K562 (cell line): Measurements from ENCODE around the gene ITPKA. TPM values are rescaled to one million over a fixed set of nuclear protein-coding genes. Genes with fewer than 3 reads are reported as not detected.
A peak's percentile ranks its signal among the peaks of the same experiment; 100 is the strongest.

Source experiments
- DMBX1 ChIP-seq: fragments of 250-450 bp; sonication (Bioruptor Pico); IDR thresholded peaks from 2 replicates; pipeline ENCODE4 v1.8.0; 2022; ENCODE audit warnings: inconsistent platforms, mild to moderate bottlenecking, moderate library complexity, borderline replicate concordance
- KLF6 ChIP-seq: fragments of 250-450 bp; sonication (Bioruptor Pico); IDR thresholded peaks from 2 replicates; pipeline ENCODE4 v1.4.0; 2020; ENCODE audit warnings: mild to moderate bottlenecking, moderate library complexity, borderline replicate concordance
- POLR3A ChIP-seq: IDR thresholded peaks from 2 replicates; pipeline ENCODE4 v1.6.1; 2011; ENCODE audit warnings: borderline replicate concordance, mild to moderate bottlenecking, moderate library complexity; ENCODE audit not compliant: insufficient read length, insufficient read depth; ENCODE audit errors: extremely low read depth
- ZNF318 ChIP-seq, 2 experiments: fragments of 450-650 bp; IDR thresholded peaks; 2 replicates each; pipeline ENCODE4 v1.6.1; 2016; ENCODE audit warnings: mild to moderate bottlenecking in 2 of 2, borderline replicate concordance in 1 of 2, low read depth in 1 of 2, moderate library complexity in 1 of 2
- polyA plus RNA-seq, 8 experiments: library from polyadenylated mRNA; depleted of rRNA in 4 of 8; stranded (reverse) in 5 of 8; unstranded in 3 of 8; fragments of >200 nt; fragmentation: Nextera tagmentation in 2 of 8; fragmentation: Illumina TruSeq in 1 of 8; extraction: Ambion mirVana in 2 of 8; extraction: Trizol in 1 of 8; gene quantifications; 2 replicates each; pipeline versions ENCODE4 v1.2.1 to v1.2.3, GENCODE V29; 2011 to 2014; ENCODE audit warnings: inconsistent platforms in 1 of 8, missing spikeins in 1 of 8
- total RNA-seq, 7 experiments: library from RNA; depleted of rRNA in 6 of 7; stranded (reverse); fragments of >200 nt in 6 of 7; fragmentation: Illumina TruSeq in 2 of 7; extraction: Trizol in 2 of 7; gene quantifications; 2 replicates each; pipeline versions ENCODE4 v1.2.1 to v1.2.3, GENCODE V29; 2011 to 2021; ENCODE audit warnings: low replicate concordance in 1 of 7
- TF ChIP-seq, protein P1 (sequence below): fragments of 450-650 bp; IDR thresholded peaks from 2 replicates; pipeline ENCODE4 v1.6.1; 2016; ENCODE audit warnings: mild to moderate bottlenecking, moderate library complexity

ITPKA gene
- total and polyA plus RNA-seq, 9 of the 15 experiments (the other 6 are each of a cell fraction or from before 2014, with no cell fraction given), result 0.14 to 68.4 (median 11.5) TPM

- TF ChIP-seq ZNF318 (IDR thresholded peaks at IDR 0.05; ENCODE audit: borderline replicate concordance in 1 of 2, low read depth in 1 of 2), result no peak
- peak; percentile 50; the same call in 1 of the 2 replicates for TF ChIP-seq DMBX1 (CRISPR knock-in tag)
- TF ChIP-seq KLF6, result 0 out of 2 replicates have a peak, but pooled peaks have one; percentile 33
- TF ChIP-seq, protein P1, sequence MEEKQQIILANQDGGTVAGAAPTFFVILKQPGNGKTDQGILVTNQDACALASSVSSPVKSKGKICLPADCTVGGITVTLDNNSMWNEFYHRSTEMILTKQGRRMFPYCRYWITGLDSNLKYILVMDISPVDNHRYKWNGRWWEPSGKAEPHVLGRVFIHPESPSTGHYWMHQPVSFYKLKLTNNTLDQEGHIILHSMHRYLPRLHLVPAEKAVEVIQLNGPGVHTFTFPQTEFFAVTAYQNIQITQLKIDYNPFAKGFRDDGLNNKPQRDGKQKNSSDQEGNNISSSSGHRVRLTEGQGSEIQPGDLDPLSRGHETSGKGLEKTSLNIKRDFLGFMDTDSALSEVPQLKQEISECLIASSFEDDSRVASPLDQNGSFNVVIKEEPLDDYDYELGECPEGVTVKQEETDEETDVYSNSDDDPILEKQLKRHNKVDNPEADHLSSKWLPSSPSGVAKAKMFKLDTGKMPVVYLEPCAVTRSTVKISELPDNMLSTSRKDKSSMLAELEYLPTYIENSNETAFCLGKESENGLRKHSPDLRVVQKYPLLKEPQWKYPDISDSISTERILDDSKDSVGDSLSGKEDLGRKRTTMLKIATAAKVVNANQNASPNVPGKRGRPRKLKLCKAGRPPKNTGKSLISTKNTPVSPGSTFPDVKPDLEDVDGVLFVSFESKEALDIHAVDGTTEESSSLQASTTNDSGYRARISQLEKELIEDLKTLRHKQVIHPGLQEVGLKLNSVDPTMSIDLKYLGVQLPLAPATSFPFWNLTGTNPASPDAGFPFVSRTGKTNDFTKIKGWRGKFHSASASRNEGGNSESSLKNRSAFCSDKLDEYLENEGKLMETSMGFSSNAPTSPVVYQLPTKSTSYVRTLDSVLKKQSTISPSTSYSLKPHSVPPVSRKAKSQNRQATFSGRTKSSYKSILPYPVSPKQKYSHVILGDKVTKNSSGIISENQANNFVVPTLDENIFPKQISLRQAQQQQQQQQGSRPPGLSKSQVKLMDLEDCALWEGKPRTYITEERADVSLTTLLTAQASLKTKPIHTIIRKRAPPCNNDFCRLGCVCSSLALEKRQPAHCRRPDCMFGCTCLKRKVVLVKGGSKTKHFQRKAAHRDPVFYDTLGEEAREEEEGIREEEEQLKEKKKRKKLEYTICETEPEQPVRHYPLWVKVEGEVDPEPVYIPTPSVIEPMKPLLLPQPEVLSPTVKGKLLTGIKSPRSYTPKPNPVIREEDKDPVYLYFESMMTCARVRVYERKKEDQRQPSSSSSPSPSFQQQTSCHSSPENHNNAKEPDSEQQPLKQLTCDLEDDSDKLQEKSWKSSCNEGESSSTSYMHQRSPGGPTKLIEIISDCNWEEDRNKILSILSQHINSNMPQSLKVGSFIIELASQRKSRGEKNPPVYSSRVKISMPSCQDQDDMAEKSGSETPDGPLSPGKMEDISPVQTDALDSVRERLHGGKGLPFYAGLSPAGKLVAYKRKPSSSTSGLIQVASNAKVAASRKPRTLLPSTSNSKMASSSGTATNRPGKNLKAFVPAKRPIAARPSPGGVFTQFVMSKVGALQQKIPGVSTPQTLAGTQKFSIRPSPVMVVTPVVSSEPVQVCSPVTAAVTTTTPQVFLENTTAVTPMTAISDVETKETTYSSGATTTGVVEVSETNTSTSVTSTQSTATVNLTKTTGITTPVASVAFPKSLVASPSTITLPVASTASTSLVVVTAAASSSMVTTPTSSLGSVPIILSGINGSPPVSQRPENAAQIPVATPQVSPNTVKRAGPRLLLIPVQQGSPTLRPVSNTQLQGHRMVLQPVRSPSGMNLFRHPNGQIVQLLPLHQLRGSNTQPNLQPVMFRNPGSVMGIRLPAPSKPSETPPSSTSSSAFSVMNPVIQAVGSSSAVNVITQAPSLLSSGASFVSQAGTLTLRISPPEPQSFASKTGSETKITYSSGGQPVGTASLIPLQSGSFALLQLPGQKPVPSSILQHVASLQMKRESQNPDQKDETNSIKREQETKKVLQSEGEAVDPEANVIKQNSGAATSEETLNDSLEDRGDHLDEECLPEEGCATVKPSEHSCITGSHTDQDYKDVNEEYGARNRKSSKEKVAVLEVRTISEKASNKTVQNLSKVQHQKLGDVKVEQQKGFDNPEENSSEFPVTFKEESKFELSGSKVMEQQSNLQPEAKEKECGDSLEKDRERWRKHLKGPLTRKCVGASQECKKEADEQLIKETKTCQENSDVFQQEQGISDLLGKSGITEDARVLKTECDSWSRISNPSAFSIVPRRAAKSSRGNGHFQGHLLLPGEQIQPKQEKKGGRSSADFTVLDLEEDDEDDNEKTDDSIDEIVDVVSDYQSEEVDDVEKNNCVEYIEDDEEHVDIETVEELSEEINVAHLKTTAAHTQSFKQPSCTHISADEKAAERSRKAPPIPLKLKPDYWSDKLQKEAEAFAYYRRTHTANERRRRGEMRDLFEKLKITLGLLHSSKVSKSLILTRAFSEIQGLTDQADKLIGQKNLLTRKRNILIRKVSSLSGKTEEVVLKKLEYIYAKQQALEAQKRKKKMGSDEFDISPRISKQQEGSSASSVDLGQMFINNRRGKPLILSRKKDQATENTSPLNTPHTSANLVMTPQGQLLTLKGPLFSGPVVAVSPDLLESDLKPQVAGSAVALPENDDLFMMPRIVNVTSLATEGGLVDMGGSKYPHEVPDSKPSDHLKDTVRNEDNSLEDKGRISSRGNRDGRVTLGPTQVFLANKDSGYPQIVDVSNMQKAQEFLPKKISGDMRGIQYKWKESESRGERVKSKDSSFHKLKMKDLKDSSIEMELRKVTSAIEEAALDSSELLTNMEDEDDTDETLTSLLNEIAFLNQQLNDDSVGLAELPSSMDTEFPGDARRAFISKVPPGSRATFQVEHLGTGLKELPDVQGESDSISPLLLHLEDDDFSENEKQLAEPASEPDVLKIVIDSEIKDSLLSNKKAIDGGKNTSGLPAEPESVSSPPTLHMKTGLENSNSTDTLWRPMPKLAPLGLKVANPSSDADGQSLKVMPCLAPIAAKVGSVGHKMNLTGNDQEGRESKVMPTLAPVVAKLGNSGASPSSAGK, result peak; percentile 35
- TF ChIP-seq POLR3A, result no peak
Observed at GRCh38 chr15:41492597-41493204, 973 bp upstream of the ITPKA start (continued).
